Islet precursor cell (in vitro differentiated cells): ENCODE measurements around the gene BLM.
"Not testable (repeated sequence)": the region's sequence is repeated elsewhere in the genome, so short reads cannot be mapped to it uniquely, and the experiment has no call there.

Source experiments
- DNase-seq: peaks from one replicate; pipeline ENCODE4 v3.0.0-alpha.2; 2018

Gene BLM

GRCh38 chr15:90823455-90823974 is 106.4 kb downstream of the BLM start:
- no peak for DNase-seq

DNA sequence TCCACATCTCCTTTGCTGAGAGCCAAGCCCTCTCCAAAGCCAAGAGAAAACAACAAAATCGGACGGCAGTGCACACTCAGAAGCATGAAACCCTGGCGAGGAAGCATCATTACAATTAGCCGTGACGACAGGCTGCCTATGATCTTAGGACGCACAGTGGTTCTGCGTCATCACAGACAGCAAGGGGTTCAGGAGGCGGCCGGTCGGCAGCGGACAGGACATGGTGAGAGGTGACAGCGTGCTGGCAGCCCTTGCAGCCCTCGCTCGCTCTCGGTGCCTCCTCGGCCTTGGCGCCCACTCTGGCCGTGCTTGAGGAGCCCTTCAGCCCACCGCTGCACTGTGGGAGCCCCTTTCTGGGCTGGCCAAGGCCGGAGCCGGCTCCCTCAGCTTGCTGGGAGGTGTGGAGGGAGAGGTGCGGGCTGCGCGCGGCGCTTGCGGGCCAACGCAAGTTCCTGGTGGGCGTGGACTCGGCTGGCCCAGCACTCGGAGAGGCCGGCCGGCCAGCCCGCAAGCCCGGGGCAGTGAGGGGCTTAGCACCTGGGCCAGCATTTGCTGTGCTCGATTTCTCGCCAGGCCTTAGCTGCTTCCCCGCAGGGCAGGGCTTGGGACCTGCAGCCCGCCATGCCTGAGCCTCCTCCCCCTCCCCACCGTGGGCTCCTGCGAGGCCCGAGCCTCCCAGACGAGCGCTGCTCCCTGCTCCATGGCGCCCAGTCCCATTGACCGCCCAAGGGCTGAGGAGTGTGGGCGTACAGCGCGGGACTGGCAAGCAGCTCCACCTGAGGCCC is 108.2 kb downstream of the BLM start:
- not testable (repeated sequence) for DNase-seq

DNA sequence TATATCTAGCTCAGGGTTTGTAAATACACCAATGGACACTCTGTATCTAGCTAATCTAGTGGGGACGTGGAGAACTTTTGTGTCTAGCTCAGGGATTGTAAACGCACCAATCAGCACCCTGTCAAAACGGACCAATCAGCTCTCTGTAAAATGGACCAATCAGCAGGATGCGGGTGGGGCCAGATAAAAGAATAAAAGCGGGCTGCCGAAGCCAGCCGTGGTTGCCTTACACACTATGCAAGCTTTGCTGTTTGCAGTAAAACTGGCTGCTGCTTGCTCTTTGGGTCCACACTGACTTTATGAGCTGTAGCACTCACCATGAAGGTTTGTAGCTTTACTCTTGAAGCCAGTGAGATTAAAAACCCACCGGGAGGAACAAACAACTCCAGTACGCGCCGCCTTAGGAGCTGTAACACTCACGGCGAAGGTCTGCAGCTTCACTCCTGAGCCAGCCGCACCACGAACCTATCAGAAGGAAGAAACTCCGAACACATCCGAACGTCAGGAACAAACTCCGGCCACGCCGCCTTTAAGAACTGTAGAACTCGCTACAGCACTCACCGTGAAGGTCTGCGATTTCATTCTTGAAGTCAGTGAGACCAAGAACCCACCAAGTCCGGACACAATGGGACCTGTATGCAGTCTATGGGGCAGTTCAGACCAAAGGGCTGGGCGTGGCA is 109.2 kb downstream of the BLM start:
- not testable (repeated sequence) for DNase-seq

DNA sequence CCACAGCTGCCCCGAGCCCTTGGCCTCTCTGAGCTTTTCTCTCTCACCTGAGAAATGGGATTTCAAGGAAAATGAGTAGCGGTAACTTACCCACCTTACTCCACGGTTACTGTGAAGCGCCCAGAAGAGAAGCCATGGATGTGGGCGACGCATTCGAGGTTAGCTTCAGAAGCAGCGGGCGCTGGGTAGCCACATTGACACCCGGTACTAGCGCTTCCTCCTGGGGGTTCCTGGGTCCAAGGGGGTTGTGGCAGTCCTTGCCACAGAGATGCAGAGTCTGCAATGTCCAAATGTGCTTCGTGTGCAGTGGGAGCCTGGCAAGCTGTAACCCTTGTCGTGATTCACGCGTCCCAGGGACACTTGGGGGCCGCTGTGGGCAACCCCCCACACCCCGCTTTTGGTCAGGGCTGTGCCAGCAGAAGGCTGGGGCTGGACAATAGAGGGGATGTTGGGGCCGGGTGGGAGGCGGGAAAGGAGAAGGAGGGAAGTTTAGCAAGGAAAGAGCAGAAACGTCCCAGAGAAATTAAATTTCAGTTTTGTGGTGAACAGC is 109.8 kb downstream of the BLM start:
- no peak for DNase-seq

DNA sequence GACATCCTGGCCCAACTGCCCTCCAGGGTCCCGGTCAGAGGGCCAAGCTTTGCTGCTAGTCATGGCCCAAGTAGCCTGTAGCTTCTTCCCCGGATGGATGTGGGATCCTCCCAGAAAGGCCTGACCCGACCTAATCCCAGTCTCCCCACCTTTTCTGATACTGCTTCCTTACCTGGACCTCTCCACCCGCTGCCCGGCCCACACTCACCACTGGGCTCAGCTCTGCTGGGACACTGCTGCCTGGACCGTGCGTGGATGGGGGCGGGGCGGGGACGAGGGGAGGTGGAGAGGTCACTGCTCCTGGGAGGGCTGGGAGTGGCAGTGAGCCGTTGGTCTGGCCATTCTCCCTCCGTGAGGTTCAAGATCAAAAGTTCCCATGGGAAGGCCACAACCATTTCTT is 111.0 kb downstream of the BLM start:
- no peak for DNase-seq

GRCh38 chr15:90829126-90829525 is 112.0 kb downstream of the BLM start:
- DNase-seq = no peak

DNA sequence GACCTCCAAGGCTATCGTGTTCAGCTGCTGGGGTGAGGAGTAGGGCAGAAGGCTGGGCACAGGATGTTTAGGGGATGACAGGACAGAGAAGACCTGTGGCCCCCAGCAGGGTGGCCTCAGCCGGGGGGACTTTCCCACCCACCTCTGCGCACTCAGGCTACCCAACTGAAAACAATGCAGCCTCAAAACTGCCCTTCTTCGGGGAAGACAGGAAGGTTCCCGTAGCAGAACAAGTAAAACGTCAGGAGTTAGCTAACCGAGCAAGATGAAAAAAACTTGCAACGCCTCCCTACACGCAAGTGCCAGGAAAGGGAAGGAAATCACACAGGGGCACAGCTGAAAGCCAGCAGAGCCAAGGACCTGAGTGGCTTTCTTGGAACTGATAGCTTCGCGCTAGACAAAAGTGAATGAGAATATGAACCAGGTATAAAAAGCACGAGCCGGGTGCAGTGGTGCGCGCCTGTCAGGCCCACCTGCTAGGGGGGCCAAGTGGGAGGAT is 112.8 kb downstream of the BLM start:
- DNase-seq = no peak

GRCh38 chr15:90834626-90835025 is 117.5 kb downstream of the BLM start:
- DNase-seq = no peak

- DNase-seq = peak; percentile 78
Measured at GRCh38 chr15:90836296-90836871, 119.2 kb downstream of the BLM start.

- no peak for DNase-seq
Measured at GRCh38 chr15:90837094-90837493, 119.9 kb downstream of the BLM start.

DNA sequence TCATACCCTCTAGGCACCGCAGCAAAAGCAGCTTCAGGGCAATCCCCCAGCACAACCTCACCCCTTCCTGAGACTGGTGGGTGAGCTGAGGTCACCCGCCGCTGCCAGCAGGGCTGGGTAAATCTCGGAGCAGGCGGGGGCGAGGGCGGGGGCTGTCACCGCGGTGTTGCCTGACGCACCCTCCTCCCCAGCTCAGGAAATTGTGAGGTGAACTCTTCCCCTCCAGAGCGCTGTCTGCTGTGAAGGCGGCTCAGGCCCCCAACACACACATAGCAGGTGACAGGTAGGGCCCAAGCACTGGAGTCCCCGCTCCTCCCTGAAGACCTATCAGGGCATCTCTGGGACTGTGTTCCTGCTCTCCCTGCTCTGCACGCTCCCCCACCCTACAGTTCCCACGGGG is 121.0 kb downstream of the BLM start:
- DNase-seq = no peak

GRCh38 chr15:90838544-90838943 is 121.4 kb downstream of the BLM start:
- DNase-seq = no peak

GRCh38 chr15:90839187-90840071 is 122.3 kb downstream of the BLM start:
- DNase-seq = peak; percentile 85

- no peak for DNase-seq
Measured at GRCh38 chr15:90840157-90840855, 123.2 kb downstream of the BLM start.

DNA sequence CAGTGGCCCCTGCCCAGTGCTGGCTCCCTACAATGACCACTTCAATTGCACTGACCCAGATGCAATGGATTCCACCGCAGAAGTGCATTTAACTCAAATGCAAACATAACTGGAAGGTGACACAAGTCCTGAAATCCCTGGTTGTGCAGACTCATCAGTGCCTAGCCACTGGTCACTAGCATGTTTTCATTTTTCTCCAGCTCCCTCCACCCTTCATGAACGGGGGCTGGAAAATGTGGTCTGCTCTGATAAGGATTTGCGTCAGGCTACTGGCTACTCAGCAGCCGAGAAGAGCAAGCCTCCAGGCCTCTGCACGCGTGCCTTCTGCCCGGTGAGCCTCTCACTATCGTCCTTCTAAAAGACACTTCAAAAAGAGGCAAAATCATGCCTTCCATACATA is 123.8 kb downstream of the BLM start:
- no peak for DNase-seq

GRCh38 chr15:90844696-90845095 is 127.5 kb downstream of the BLM start:
- no peak for DNase-seq

DNA sequence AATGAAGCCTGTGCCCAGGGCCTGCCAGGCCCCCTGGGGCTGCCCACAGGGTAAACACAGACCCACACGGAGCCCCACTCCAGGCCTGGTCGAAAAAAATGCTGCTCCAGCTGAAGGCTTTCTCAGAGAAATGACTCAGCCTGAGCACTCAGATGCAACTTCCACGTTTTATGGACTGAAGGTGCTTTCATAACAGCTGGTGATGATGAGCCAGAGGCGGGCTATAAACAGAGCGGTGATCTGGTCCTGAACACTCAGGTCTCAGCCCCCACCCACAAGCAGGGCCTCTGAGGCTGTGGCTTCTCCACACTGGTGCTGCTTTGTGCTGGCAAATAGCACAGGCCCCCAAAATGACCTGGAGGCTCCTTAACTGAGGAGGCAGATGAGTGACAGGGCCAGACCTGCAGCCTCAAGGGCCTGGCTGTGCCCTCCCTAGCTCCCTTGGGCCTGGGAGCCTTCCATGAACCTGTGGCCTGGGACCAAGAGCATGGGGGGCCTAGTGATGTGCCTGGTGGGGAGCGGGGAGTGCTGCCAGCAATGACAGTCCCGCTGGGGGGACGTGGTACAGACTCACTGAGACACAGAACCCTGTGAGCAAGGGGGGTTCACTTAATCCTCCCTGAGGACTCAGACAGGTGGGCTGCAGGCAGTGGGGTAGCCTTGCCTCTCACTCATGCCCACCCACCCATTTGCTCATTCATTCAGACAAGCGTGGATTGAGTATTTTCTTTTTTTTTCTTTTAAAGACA is 128.2 kb downstream of the BLM start:
- DNase-seq = peak; percentile 91

DNA sequence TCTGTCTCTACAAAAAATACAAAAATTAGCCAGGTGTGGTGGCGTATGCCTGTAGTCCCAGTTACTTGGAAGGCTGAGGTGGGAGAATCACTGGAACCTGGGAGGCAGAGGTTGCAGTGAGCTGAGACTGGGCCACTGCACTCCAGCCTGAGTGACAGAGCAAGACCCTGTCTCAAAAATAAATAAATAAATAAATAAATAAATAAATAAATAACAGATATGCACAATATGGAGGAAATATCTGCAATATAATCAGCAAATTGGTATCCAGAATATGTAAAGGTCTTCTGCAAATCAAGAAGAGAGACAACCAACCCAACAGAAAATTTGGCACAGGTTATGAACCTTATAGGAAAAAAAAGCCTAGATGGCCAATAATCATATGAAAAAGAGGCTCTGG is 132.3 kb downstream of the BLM start:
- not testable (repeated sequence) for DNase-seq

GRCh38 chr15:90851114-90851513 is 134.0 kb downstream of the BLM start:
- no peak for DNase-seq

GRCh38 chr15:90851940-90852339 is 134.8 kb downstream of the BLM start:
- no peak for DNase-seq

- no peak for DNase-seq
Measured at GRCh38 chr15:90855139-90855538, 138.0 kb downstream of the BLM start.
